ENCODE results near the gene MLANA. TPM values are rescaled to one million over a fixed set of nuclear protein-coding genes. Genes with fewer than 3 reads are reported as not detected.

The MLANA gene
- polyA plus RNA-seq, 1 donor (not counting 4 experiments of a cell fraction or from before 2014, with no cell fraction given): not detected

DNA sequence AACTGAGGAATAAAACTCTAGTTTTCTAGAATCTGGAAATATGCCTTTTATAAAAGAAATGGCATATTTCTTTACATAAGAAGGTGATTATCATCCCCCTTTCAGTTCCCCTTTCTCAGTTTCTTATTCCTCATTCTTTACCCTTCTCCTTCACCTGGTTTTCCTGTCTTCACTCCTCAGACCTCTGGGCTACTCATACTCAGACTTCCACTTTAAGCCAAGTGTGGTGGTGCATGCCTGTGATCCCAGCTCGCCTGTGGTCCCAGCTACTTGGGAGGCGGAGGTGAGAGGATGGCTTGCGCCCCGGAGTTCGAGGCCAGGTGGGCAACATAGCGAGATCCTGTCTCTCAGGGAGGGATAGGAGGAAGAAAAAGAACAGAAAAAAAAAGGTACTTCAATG is 67.6 kb downstream of the MLANA start:
- Histone ChIP-seq H3K4me3 (ENCODE audit: control insufficient read depth in 2 of 3, extremely low read depth in 1 of 3, insufficient read depth in 2 of 3, low read depth in 1 of 3, low read length in 3 of 3) (no peak overlapping the region), H3K9me3 (ENCODE audit: control insufficient read depth, low read depth, low read length) (no peaks in the 10 kb centered on the region), H2AFZ (ENCODE audit: control insufficient read depth, low read length) (no peak overlapping the region), H3K27me3 (ENCODE audit: control insufficient read depth, extremely low read depth, insufficient read depth, low read length) (no peaks in the 10 kb centered on the region), H3K9ac (ENCODE audit: control insufficient read depth, extremely low read depth, insufficient read depth, low read length) (no peak overlapping the region), H3K79me2 (ENCODE audit: control insufficient read depth, insufficient read depth, low read length) (peaks cover 2% of the 10 kb centered on the region), H3K36me3 (ENCODE audit: control insufficient read depth in 2 of 2, extremely low read depth in 1 of 2, insufficient read depth in 2 of 2, low read length in 2 of 2) (no peaks in the 10 kb centered on the region), H3K9me1 (ENCODE audit: control insufficient read depth, extremely low read depth, insufficient read depth, low read length) (no peaks in the 10 kb centered on the region), H3K4me1 (ENCODE audit: control insufficient read depth, extremely low read depth, insufficient read depth, low read length) (no peaks in the 10 kb centered on the region), H4K20me1 (ENCODE audit: control insufficient read depth, extremely low read depth, insufficient read depth, low read length) (no peaks in the 10 kb centered on the region), H3K4me2 (ENCODE audit: control insufficient read depth, extremely low read depth, insufficient read depth, low read depth, low read length) (no peak overlapping the region), H3K27ac (ENCODE audit: control insufficient read depth, insufficient read depth, low read length) (no peak overlapping the region)
- TF ChIP-seq EZH2 (IDR thresholded peaks at IDR 0.05; ENCODE audit: low read length): no peak
- TF ChIP-seq, protein P1, sequence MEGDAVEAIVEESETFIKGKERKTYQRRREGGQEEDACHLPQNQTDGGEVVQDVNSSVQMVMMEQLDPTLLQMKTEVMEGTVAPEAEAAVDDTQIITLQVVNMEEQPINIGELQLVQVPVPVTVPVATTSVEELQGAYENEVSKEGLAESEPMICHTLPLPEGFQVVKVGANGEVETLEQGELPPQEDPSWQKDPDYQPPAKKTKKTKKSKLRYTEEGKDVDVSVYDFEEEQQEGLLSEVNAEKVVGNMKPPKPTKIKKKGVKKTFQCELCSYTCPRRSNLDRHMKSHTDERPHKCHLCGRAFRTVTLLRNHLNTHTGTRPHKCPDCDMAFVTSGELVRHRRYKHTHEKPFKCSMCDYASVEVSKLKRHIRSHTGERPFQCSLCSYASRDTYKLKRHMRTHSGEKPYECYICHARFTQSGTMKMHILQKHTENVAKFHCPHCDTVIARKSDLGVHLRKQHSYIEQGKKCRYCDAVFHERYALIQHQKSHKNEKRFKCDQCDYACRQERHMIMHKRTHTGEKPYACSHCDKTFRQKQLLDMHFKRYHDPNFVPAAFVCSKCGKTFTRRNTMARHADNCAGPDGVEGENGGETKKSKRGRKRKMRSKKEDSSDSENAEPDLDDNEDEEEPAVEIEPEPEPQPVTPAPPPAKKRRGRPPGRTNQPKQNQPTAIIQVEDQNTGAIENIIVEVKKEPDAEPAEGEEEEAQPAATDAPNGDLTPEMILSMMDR (optimal IDR thresholded peaks at IDR 0.05 in 1 of 3, IDR thresholded peaks at IDR 0.05 in 1 of 3, conservative IDR thresholded peaks at IDR 0.05 in 1 of 3; ENCODE audit: extremely low read depth in 1 of 3, insufficient read depth in 2 of 3, low read length in 3 of 3): no peak
- dilution Hi-C loops (cut with MboI; ENCODE audit: extremely low pct_ligation_motif_present, low sequenced_read_pairs): no loop called here
- no peak for DNase-seq (ENCODE audit: low read depth, low spot score)
- no peak for FAIRE-seq

Other genes starting within 250 kb of the MLANA start
- 18.2 to 30.2 TPM (median 27.0 TPM) in 3 replicates for gene ERMP1, start 57.8 kb upstream of the MLANA start, polyA plus RNA-seq
- gene RANBP6, start 124.7 kb downstream of the MLANA start, polyA plus RNA-seq: 7.4 to 14.7 TPM (median 10.9 TPM) in 3 replicates

All from keratinocyte (primary cell).